BLaER1 (cell line): ENCODE results near the gene KNDC1.
"Not testable (repeated sequence)": the region's sequence is repeated elsewhere in the genome, so short reads cannot be mapped to it uniquely, and the experiment has no call there.

Experiments used
- H3K27ac ChIP-seq: shearing (Covaris generic); formaldehyde crosslinking; 2 replicates; pipeline ENCODE4 v1.8.1; 2022
- H3K27me3 ChIP-seq: shearing (Covaris generic); formaldehyde crosslinking; 2 replicates; pipeline ENCODE4 v1.8.1; 2022
- H3K36me3 ChIP-seq: shearing (Covaris generic); formaldehyde crosslinking; 2 replicates; pipeline ENCODE4 v1.8.1; 2022
- H3K4me1 ChIP-seq: shearing (Covaris generic); formaldehyde crosslinking; 2 replicates; pipeline ENCODE4 v1.8.1; 2022
- H3K4me2 ChIP-seq: shearing (Covaris generic); formaldehyde crosslinking; 2 replicates; pipeline ENCODE4 v1.8.1; 2022
- H3K4me3 ChIP-seq: shearing (Covaris generic); formaldehyde crosslinking; 2 replicates; pipeline ENCODE4 v1.8.1; 2022
- H3K9ac ChIP-seq: shearing (Covaris generic); formaldehyde crosslinking; 2 replicates; pipeline ENCODE4 v1.8.1; 2022
- H3K9me3 ChIP-seq: shearing (Covaris generic); formaldehyde crosslinking; 2 replicates; pipeline ENCODE4 v1.8.1; 2022
- H4K20me1 ChIP-seq: shearing (Covaris generic); formaldehyde crosslinking; 2 replicates; pipeline ENCODE4 v1.8.1; 2022
- Cebpa-rat ChIP-seq: shearing (Covaris generic); IDR thresholded peaks from 2 replicates; pipeline ENCODE4 v1.8.1; 2022

Gene KNDC1

DNA sequence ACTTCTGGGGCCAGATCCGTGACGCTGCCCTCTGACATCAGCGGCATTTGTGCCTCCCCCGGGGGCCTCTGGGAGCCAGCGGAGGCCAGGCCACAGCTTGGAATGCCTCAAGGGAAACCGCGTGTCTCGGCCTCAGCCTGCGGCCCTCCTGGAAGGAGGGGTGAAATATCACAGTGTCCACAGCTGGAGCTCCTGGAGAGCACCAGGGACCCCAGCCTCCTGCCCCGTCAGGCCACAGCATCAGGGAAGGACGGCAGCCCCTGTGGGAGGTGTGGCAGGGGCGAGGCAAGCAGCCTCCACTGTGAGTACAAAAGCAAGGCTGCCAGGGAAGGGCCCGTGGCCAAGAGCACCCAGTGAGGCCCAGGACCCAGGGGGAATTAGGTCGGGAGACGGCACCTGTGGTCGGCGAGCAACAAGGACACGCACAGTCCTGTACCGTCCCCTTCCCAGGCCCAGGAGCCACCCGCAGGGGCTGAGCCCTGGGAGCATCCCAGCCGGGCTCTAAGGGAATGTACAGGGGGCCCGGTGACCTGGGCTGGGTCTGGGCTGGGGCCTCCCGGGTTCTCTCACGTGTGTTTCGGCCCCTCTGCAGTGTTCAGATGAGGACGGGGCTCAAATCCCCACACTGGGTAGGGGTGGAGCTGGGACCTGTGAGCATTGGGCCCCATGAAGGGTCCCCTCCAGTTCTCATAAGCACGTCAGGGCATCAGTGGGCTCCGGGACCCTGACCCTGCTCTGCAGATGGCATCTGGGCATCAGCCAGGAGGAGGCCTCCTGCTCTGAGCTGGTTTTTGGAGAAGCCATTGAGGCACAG, 18.7 kb upstream of the KNDC1 start:
- Histone ChIP-seq H4K20me1 (no peaks in the 10 kb centered on the region; the same call in 1 of the 2 replicates), H3K4me3 (no peak overlapping the region), H3K4me2 (peak overlapping the region; percentile 80), H3K4me1 (peaks cover 73% of the 10 kb centered on the region), H3K36me3 (no peaks in the 10 kb centered on the region), H3K9ac (0 out of 2 replicates have a peak overlapping the region, but pooled peaks have one; percentile 0), H3K27ac (peak overlapping the region; percentile 31; the same call in 1 of the 2 replicates), H3K27me3 (no peaks in the 10 kb centered on the region), H3K9me3 (no peaks in the 10 kb centered on the region)
- TF ChIP-seq Cebpa-rat, result no peak

DNA sequence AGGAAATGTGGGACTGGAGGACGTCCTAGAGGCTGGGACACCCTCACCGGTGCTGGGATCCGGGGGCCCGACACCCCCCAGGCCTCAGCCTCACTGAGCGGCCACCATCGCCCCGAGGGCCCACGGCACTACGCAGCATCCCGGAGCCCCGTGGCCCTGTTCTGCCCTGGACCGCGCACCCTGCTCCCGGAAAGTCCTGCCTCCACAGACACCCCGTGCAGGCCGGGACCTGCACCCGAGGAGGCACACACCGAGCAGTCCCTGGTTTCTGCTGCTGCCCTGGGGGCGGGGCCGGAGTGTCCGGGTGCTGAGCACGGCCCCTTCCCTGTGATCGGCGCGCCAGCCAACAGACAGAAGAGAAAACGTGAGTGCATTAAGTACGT, 18.1 kb upstream of the KNDC1 start:
- H3K27ac ChIP-seq, result peak overlapping the region; percentile 31; the same call in 1 of the 2 replicates
- TF ChIP-seq Cebpa-rat, result no peak
- H3K4me3 ChIP-seq, result no peak overlapping the region
- no peaks in the 10 kb centered on the region for H3K9me3 ChIP-seq
- H3K9ac ChIP-seq, result no peak overlapping the region
- H3K4me1 ChIP-seq, result peaks cover 68% of the 10 kb centered on the region
- H3K27me3 ChIP-seq, result no peaks in the 10 kb centered on the region
- H3K4me2 ChIP-seq, result peak overlapping the region; percentile 80
- H4K20me1 ChIP-seq, result no peaks in the 10 kb centered on the region; the same call in 1 of the 2 replicates
- no peaks in the 10 kb centered on the region for H3K36me3 ChIP-seq

GRCh38 chr10:133142523-133143199, 17.4 kb upstream of the KNDC1 start:
- Histone ChIP-seq H3K27me3 (no peaks in the 10 kb centered on the region), H3K9me3 (peaks cover 2% of the 10 kb centered on the region; the same call in 1 of the 2 replicates), H4K20me1 (no peaks in the 10 kb centered on the region; the same call in 1 of the 2 replicates), H3K9ac (no peak overlapping the region), H3K36me3 (no peaks in the 10 kb centered on the region), H3K4me1 (peaks cover 63% of the 10 kb centered on the region), H3K4me2 (peak overlapping the region; percentile 80), H3K4me3 (no peak overlapping the region), H3K27ac (0 out of 2 replicates have a peak overlapping the region, but pooled peaks have one; percentile 35)
- no peak for TF ChIP-seq Cebpa-rat

DNA sequence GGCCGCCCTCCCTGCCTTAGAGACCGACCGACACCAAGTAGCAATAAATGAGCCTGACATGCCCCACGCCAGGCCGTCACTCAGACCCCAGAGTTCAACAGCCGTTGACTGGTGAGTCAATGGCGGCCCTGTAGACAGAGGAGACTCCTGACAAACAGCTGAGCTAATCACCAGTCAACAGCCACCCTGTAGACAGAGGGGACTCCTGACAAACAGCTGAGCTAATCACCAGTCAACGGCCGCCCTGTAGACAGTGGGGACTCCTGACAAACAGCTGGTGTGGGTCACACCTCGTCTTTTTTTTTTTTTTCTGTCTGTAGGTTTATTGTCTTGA, 16.9 kb upstream of the KNDC1 start:
- Histone ChIP-seq H4K20me1 (no peaks in the 10 kb centered on the region; the same call in 1 of the 2 replicates), H3K9ac (no peak overlapping the region; the same call in 1 of the 2 replicates), H3K27ac (peak overlapping the region; percentile 35; the same call in 1 of the 2 replicates), H3K4me2 (peak overlapping the region; percentile 80), H3K27me3 (no peaks in the 10 kb centered on the region), H3K36me3 (no peaks in the 10 kb centered on the region), H3K4me1 (peaks cover 58% of the 10 kb centered on the region), H3K9me3 (peaks cover 7% of the 10 kb centered on the region), H3K4me3 (no peak overlapping the region)
- no peak for TF ChIP-seq Cebpa-rat

GRCh38 chr10:133143546-133143945, 16.5 kb upstream of the KNDC1 start:
- Histone ChIP-seq H3K4me2 (peak overlapping the region; percentile 80), H3K27me3 (no peaks in the 10 kb centered on the region), H3K4me1 (peaks cover 57% of the 10 kb centered on the region)

DNA sequence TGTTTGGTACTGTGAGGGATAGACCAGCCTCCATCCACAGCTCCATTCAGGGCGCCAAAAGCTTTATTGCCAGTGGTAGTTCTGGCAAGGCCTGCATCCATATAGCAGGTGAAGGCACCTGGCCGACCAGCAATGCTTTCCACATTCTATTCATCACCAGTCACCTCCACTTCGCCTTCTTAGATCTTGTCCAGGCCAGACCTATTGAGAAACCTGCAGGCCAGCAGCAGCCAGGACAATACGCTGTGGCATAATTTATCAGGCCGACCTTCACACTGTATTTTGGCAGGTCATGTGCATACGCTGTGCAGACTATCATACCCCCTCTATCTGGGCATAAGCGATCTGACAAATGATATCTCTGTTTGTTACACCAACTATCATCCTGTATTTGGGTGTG, 15.2 kb upstream of the KNDC1 start:
- Histone ChIP-seq H3K9me3 (peaks cover 12% of the 10 kb centered on the region), H3K36me3 (no peaks in the 10 kb centered on the region), H3K4me2 (no peak overlapping the region), H4K20me1 (no peaks in the 10 kb centered on the region; the same call in 1 of the 2 replicates), H3K4me1 (peaks cover 46% of the 10 kb centered on the region), H3K27me3 (no peaks in the 10 kb centered on the region), H3K9ac (no peak overlapping the region), H3K27ac (no peak overlapping the region), H3K4me3 (no peak overlapping the region)
- TF ChIP-seq Cebpa-rat, result no peak

More at GRCh38 chr10:133143546-133143945, 16.5 kb upstream of the KNDC1 start:
- no peak overlapping the region; the same call in 1 of the 2 replicates for H3K9ac ChIP-seq
- no peak for TF ChIP-seq Cebpa-rat
- H4K20me1 ChIP-seq, result no peaks in the 10 kb centered on the region; the same call in 1 of the 2 replicates
- peak overlapping the region; percentile 35; the same call in 1 of the 2 replicates for H3K27ac ChIP-seq
- no peak overlapping the region for H3K4me3 ChIP-seq
- no peaks in the 10 kb centered on the region for H3K36me3 ChIP-seq
- H3K9me3 ChIP-seq, result peaks cover 11% of the 10 kb centered on the region

- no peak overlapping the region for H3K4me2 ChIP-seq
- H3K4me3 ChIP-seq, result no peak overlapping the region
- H3K9me3 ChIP-seq, result peaks cover 15% of the 10 kb centered on the region
- no peaks in the 10 kb centered on the region for H3K36me3 ChIP-seq
- H3K27ac ChIP-seq, result no peak overlapping the region
- TF ChIP-seq Cebpa-rat, result no peak
- H4K20me1 ChIP-seq, result no peaks in the 10 kb centered on the region
- no peaks in the 10 kb centered on the region for H3K4me1 ChIP-seq
- no peak overlapping the region for H3K9ac ChIP-seq
- H3K27me3 ChIP-seq, result no peaks in the 10 kb centered on the region
Measured at GRCh38 chr10:133150226-133150625, 9.8 kb upstream of the KNDC1 start.

DNA sequence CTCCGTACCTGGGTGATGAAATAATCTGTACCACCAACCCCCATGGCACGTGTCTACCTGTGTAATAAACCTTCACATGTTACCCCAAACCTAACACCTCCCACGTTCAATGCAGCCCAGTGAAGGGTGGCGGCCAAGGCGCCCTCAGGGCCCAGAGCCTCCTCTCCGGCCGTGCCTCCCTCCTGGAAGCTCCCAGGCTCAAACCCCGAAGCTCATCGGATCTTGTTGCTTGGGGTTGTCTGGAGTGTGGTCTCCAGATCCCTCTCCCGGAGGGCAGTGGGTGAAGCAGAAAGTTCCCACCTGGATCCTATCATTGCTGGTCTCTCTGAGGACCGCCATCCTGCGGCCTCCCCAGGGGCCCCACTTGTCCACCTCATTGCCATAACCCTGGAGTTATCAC, 9.4 kb upstream of the KNDC1 start:
- Histone ChIP-seq H3K9me3 (peaks cover 15% of the 10 kb centered on the region), H4K20me1 (no peaks in the 10 kb centered on the region), H3K4me1 (no peaks in the 10 kb centered on the region), H3K4me2 (no peak overlapping the region), H3K9ac (no peak overlapping the region), H3K27me3 (no peaks in the 10 kb centered on the region), H3K27ac (no peak overlapping the region), H3K4me3 (no peak overlapping the region), H3K36me3 (no peaks in the 10 kb centered on the region)
- TF ChIP-seq Cebpa-rat, result no peak

DNA sequence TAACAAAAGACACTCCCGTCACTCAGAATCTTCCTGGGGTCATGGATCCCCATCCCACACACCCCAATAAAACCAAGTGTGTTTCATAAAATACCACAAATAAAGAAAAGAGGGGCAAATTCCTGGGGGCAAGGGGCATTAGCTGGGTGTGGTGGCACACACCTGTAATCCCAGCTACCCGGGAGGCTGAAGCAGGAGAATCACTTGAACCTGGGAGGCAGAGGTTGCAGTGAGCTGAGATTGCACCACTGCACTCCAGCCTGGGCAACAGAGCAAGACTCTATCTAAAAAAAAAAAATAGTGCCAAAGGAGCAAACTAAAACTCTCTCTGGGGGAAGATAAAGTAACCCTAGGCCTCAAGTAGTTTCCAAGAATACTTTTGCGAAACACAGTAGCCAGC, 8.9 kb upstream of the KNDC1 start:
- H3K9ac ChIP-seq, H3K4me3 ChIP-seq, H3K4me2 ChIP-seq, H3K27me3 ChIP-seq, H4K20me1 ChIP-seq, H3K27ac ChIP-seq, H3K4me1 ChIP-seq, H3K36me3 ChIP-seq: not testable (repeated sequence)
- H3K9me3 ChIP-seq, result peaks cover 15% of the 10 kb centered on the region

DNA sequence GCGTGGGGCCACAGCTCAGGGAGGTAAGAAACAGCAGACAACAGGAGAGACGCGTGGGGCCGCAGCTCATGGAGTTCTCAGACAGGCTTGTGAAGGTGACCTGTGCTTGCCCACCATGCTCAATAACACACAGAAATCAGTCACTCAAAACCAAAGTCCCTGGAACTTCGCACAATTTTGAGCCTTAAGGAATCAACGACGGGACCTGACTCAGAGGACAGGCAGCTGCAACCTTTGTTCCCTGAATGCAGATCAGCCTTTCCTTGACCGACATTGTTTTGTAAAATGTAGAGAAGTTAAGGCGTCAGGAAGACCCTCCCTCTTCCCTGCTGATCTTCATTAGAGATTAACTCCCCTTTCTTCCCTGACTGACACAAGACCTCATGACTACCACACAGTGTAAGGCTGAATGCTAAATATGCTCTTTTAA, 8.5 kb upstream of the KNDC1 start:
- H3K9ac ChIP-seq, result no peak overlapping the region
- no peaks in the 10 kb centered on the region for H3K36me3 ChIP-seq
- no peak for TF ChIP-seq Cebpa-rat
- H3K9me3 ChIP-seq, result peaks cover 15% of the 10 kb centered on the region
- H3K4me3 ChIP-seq, result no peak overlapping the region
- no peaks in the 10 kb centered on the region for H4K20me1 ChIP-seq
- no peaks in the 10 kb centered on the region for H3K27me3 ChIP-seq
- H3K4me2 ChIP-seq, result no peak overlapping the region
- no peak overlapping the region for H3K27ac ChIP-seq
- no peaks in the 10 kb centered on the region for H3K4me1 ChIP-seq
